ENCODE results near the gene AGL. TPM values are rescaled to one million over a fixed set of nuclear protein-coding genes. Genes with fewer than 3 reads are reported as not detected.
"Not testable (repeated sequence)": the region's sequence is repeated elsewhere in the genome, so short reads cannot be mapped to it uniquely, and the experiment has no call there.

Gene AGL
- total RNA-seq, 4 donors from 2014 or later: 23.2 to 57.3 (median 34.7) TPM

DNA sequence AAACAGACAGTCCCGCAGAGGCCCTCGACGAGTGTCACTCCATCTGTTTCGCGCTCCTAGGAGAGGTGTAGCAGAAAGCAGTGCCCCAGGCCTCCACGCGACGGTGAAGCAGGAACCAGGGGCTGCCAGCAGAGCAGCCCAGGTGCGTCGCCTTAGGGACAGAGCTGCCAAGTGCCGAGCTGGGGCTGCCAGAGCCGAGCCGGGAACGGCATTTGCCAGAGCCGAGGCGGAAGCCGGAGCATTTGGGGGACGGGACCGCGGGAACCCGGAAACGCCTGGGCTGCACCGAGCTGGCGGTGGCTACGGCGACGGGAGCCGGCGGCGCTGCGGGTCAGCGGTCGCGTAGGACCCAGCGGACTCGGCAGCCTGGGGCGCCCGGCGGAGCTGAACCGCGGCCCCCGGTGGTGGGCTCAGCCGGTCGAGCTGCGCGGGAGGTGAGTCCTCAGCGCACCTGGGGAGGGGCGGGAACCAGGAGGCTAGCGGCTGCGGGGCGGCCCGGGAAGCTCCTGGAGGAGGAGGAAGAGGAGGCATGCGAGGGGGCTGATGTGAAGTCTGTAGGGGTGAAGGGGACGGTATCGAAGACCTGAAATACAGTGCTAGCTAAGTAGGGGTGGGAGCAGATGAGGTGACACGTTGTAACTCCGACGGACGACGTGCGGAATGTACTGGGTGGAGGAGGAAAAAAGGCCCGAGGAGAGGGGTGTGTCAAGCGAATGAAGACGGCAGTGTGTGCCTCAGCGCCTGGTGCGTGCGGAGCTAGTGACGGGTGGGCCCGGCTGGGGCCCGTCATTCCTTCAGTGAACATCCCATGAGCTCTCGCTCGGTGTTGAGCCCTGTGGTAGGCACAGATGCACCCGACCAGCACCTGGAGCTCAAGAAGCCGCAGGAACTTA lies 119.8 kb downstream of the AGL start, which contains the start of gene SLC35A3:
SLC35A3 (plus strand) TSS at position 268 of the 893 bp plus-strand sequence. CDS start 23,559 bp downstream, outside the sequence.
- H3K27ac ChIP-seq: peak within 1 kb of the TSS; percentile 69 to 85 (median 78)
- 0% methylated on average over 30 to 33 of the region's 74 CpGs for WGBS, 2 donors
- no peaks in the 10 kb centered on the region for H3K9me3 ChIP-seq
- no peaks in the 10 kb centered on the region for H3K36me3 ChIP-seq
- DNase-seq: peak; percentile 86 to 88
- H3K27me3 ChIP-seq: no peaks in the 10 kb centered on the region
- TF ChIP-seq, protein P1, sequence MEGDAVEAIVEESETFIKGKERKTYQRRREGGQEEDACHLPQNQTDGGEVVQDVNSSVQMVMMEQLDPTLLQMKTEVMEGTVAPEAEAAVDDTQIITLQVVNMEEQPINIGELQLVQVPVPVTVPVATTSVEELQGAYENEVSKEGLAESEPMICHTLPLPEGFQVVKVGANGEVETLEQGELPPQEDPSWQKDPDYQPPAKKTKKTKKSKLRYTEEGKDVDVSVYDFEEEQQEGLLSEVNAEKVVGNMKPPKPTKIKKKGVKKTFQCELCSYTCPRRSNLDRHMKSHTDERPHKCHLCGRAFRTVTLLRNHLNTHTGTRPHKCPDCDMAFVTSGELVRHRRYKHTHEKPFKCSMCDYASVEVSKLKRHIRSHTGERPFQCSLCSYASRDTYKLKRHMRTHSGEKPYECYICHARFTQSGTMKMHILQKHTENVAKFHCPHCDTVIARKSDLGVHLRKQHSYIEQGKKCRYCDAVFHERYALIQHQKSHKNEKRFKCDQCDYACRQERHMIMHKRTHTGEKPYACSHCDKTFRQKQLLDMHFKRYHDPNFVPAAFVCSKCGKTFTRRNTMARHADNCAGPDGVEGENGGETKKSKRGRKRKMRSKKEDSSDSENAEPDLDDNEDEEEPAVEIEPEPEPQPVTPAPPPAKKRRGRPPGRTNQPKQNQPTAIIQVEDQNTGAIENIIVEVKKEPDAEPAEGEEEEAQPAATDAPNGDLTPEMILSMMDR (IDR thresholded peaks at IDR 0.05): no peak
- peak in 1 of 2 donors; percentile 61 for TF ChIP-seq POLR2A (IDR thresholded peaks at IDR 0.05)
- H3K4me3 ChIP-seq (replicated peaks in 1 of 3): peak within 1 kb of the TSS; percentile 68 to 95 (median 78)
- intact Hi-C loops (cut with DNase I): no loop called here
- H3K4me1 ChIP-seq: peaks cover 7 to 10% of the 10 kb centered on the region in 2 donors

DNA sequence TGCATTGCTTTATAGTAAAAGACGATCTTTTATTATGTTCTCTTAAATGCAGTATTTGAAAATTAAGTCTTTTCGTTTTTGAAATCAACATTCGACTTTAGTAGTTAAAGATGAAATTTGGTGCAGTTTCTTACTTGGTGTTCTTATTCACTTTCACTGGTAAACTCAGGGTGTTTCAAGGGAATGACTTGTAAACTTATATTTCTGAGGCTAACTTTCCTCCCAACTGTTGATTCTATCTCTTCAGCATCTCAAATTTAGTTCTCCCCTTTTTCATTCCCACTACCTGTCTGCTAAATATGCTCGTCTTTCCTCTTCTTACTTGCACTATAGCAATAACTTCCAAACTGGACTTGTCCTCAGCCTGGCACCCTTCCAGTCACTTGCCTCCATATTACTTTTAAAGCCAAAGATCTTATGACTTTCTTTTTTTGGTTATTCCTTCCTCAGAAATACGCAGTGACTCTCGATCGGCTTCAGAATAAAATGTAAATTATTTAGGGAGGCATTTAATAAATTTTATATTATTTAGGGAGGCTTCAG lies 120.6 kb downstream of the AGL start:
- Histone ChIP-seq H3K36me3 (no peaks in the 10 kb centered on the region), H3K27ac (no peak overlapping the region), H3K4me1 (peaks cover 6 to 10% of the 10 kb centered on the region in 2 donors), H3K27me3 (no peaks in the 10 kb centered on the region), H3K4me3 (replicated peaks in 1 of 3) (peak overlapping the region in 2 of 3 donors; percentile 68 to 78), H3K9me3 (no peaks in the 10 kb centered on the region)
- no peak for DNase-seq
- intact Hi-C loops (cut with DNase I): no loop called here
- WGBS, 2 donors: 50 to 55% methylated on average over 7 of the region's 7 CpGs
- TF ChIP-seq, protein P1 (IDR thresholded peaks at IDR 0.05): no peak
- TF ChIP-seq POLR2A (IDR thresholded peaks at IDR 0.05): no peak

DNA sequence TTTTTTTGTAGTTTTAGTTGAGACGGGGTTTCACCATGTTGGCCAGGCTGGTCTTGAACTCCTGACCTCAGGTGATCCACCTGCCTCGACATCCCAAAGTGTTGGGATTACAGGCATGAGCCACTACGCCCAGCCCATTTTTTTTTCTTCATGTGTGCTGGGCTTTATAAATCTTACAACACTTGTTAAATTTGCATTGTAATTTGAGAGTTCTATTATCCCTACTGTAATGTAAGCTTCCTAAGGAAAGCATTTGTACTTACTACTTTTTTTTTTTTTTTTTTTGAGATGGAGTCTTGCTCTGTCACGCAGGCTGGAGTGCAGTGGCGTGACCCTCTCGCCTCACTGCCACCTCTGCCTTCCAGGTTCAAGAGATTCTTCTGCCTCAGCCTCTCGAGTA lies 121.9 kb downstream of the AGL start:
- H3K27me3 ChIP-seq; DNase-seq; H3K36me3 ChIP-seq; H3K27ac ChIP-seq; intact Hi-C loops (cut with DNase I); H3K4me1 ChIP-seq; H3K4me3 ChIP-seq (replicated peaks in 1 of 3); H3K9me3 ChIP-seq: not testable (repeated sequence)
- 91 to 96% methylated on average over 7 of the region's 7 CpGs for WGBS, 2 donors

Small RNA genes lying within 50 kb of the gene (small RNA-seq; reads per million reads assigned to genes)
- not detected for gene AC096949.1

Other genes with a start within 250 kb of the AGL start
- gene PALMD, start 204.2 kb upstream of the AGL start, total RNA-seq: 10 to 100 TPM in 2 of 4 donors, 1 to 10 TPM in 2; 6.9 to 14.1 (median 11.2) TPM
- 10 to 100 TPM; 10.4 to 12.9 (median 11.3) TPM for gene FRRS1, start 83.7 kb upstream of the AGL start, total RNA-seq
- 10 to 100 TPM; 38.3 to 81.2 (median 57.0) TPM for gene SLC35A3, start 119.6 kb downstream of the AGL start, total RNA-seq